GM12872 (cell line): ENCODE data around the gene SLX4.
A peak's percentile ranks its signal among the peaks of the same experiment; 100 is the strongest.

ENCODE experiments used
- CTCF ChIP-seq: IDR thresholded peaks from 3 replicates; pipeline ENCODE4 v1.5.1; 2011; ENCODE audit warnings: low read depth, mild to moderate bottlenecking, low read length, moderate library complexity; ENCODE audit not compliant: insufficient read depth

SLX4 gene

GRCh38 chr16:3637371-3637923, 26.0 kb upstream of the SLX4 start:
- TF ChIP-seq CTCF = no peak

- TF ChIP-seq CTCF = 0 out of 3 replicates have a peak, but pooled peaks have one; percentile 9
These were observed 14.7 kb upstream of the SLX4 start for GRCh38 chr16:3625911-3626732.

- no peak for TF ChIP-seq CTCF
These were observed 13.9 kb upstream of the SLX4 start for GRCh38 chr16:3625331-3625730.

GRCh38 chr16:3623642-3624041, 12.2 kb upstream of the SLX4 start:
- no peak for TF ChIP-seq CTCF

- TF ChIP-seq CTCF = no peak
These were observed 7.3 kb upstream of the SLX4 start for GRCh38 chr16:3618769-3619141.

- TF ChIP-seq CTCF = no peak
These were observed 1.4 kb upstream of the SLX4 start for GRCh38 chr16:3612510-3613466.

GRCh38 chr16:3610698-3611145, 684 bp downstream of the SLX4 start:
- no peak for TF ChIP-seq CTCF
